Measurements from ENCODE around the gene PCA3.

PCA3 gene

GRCh38 chr9:76730801-76731200 lies 33.4 kb upstream of the PCA3 start:
- no peaks in the 10 kb centered on the region for H3K4me1 ChIP-seq
- TF ChIP-seq, protein P1, sequence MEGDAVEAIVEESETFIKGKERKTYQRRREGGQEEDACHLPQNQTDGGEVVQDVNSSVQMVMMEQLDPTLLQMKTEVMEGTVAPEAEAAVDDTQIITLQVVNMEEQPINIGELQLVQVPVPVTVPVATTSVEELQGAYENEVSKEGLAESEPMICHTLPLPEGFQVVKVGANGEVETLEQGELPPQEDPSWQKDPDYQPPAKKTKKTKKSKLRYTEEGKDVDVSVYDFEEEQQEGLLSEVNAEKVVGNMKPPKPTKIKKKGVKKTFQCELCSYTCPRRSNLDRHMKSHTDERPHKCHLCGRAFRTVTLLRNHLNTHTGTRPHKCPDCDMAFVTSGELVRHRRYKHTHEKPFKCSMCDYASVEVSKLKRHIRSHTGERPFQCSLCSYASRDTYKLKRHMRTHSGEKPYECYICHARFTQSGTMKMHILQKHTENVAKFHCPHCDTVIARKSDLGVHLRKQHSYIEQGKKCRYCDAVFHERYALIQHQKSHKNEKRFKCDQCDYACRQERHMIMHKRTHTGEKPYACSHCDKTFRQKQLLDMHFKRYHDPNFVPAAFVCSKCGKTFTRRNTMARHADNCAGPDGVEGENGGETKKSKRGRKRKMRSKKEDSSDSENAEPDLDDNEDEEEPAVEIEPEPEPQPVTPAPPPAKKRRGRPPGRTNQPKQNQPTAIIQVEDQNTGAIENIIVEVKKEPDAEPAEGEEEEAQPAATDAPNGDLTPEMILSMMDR (IDR thresholded peaks at IDR 0.05): no peak
- H3K27ac ChIP-seq: no peak overlapping the region
- no peaks in the 10 kb centered on the region for H3K36me3 ChIP-seq (ENCODE audit: control insufficient read depth, insufficient read depth, low read length)
- H3K9me3 ChIP-seq (ENCODE audit: control insufficient read depth, low read length): no peaks in the 10 kb centered on the region
- no peak overlapping the region for H2AFZ ChIP-seq
- no peaks in the 10 kb centered on the region for H3K79me2 ChIP-seq
- H3K4me3 ChIP-seq (ENCODE audit: low read depth, low read length): no peak overlapping the region
- H3K9ac ChIP-seq: no peak overlapping the region
- H3K4me2 ChIP-seq (ENCODE audit: low read length): no peak overlapping the region
- no peaks in the 10 kb centered on the region for H3K27me3 ChIP-seq (ENCODE audit: control insufficient read depth, insufficient read depth, low read length)

DNA sequence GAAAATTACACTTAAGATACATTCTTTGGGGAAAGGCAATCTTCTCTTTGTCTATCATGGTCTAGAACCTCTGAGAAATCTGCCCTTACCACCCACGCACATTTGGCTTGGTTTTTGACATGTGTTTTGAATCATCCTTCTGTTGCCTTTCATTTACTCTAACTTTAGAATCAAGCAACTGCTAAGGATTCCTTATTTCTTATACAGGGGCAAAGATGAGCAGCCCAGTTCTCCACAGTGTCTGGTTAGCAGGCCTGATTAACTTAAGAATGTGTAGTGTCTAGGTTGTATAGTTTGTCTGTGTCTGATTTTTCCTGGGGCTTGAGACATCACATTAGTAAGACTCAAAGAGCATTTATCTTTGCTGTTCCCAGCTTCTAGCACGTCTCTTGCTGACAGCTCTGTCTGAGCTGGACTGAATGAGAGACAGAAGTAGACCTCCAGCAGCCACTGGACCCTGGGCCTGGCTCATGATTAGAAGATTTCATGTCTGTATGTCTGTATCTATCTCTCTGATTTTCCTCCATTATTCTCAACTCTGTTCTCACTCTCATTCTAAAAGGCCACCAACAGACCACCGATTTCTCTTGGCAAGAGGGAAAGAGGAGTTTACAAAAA lies 31.8 kb upstream of the PCA3 start:
- H3K36me3 ChIP-seq (ENCODE audit: control insufficient read depth, insufficient read depth, low read length): no peaks in the 10 kb centered on the region
- no peaks in the 10 kb centered on the region for H3K79me2 ChIP-seq
- H2AFZ ChIP-seq: no peak overlapping the region
- H3K9ac ChIP-seq: no peak overlapping the region
- H3K4me3 ChIP-seq (ENCODE audit: low read depth, low read length): no peak overlapping the region
- no peaks in the 10 kb centered on the region for H3K9me3 ChIP-seq (ENCODE audit: control insufficient read depth, low read length)
- H3K4me1 ChIP-seq: no peaks in the 10 kb centered on the region
- TF ChIP-seq, protein P1 (IDR thresholded peaks at IDR 0.05): no peak
- H3K4me2 ChIP-seq (ENCODE audit: low read length): no peak overlapping the region
- H3K27me3 ChIP-seq (ENCODE audit: control insufficient read depth, insufficient read depth, low read length): no peaks in the 10 kb centered on the region
- H3K27ac ChIP-seq: no peak overlapping the region

GRCh38 chr9:76733096-76733495 lies 31.1 kb upstream of the PCA3 start:
- Histone ChIP-seq H3K9me3 (ENCODE audit: control insufficient read depth, low read length) (no peaks in the 10 kb centered on the region), H3K9ac (no peak overlapping the region), H3K79me2 (no peaks in the 10 kb centered on the region), H3K27ac (no peak overlapping the region), H2AFZ (no peak overlapping the region), H3K36me3 (ENCODE audit: control insufficient read depth, insufficient read depth, low read length) (no peaks in the 10 kb centered on the region), H3K4me2 (ENCODE audit: low read length) (no peak overlapping the region), H3K27me3 (ENCODE audit: control insufficient read depth, insufficient read depth, low read length) (no peaks in the 10 kb centered on the region), H3K4me3 (ENCODE audit: low read depth, low read length) (no peak overlapping the region), H3K4me1 (no peaks in the 10 kb centered on the region)
- TF ChIP-seq, protein P1 (IDR thresholded peaks at IDR 0.05): no peak

DNA sequence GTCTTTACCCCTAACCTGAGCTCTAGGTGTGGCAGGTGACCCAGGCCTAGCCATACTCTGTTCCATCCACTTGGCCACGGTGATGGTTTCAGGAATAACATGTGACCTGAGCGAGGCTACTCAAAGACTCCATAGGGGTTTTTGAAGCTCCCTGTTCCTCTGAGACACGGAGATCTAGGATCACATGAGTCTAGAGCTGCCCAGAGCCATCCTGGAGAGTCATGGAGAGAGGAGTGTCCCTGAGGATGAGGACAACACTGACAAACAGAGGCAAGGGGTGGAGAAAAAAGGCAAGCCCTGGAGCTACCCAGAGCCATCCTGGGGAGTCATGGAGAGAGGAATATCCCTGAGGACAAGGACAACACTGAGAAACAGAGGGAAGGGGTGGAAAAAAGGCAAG lies 29.5 kb upstream of the PCA3 start:
- Histone ChIP-seq H3K27me3 (ENCODE audit: control insufficient read depth, insufficient read depth, low read length) (no peaks in the 10 kb centered on the region), H3K4me3 (ENCODE audit: low read depth, low read length) (no peak overlapping the region), H3K36me3 (ENCODE audit: control insufficient read depth, insufficient read depth, low read length) (no peaks in the 10 kb centered on the region), H3K4me2 (ENCODE audit: low read length) (no peak overlapping the region), H3K4me1 (no peaks in the 10 kb centered on the region), H3K79me2 (no peaks in the 10 kb centered on the region), H3K27ac (no peak overlapping the region), H3K9ac (no peak overlapping the region), H3K9me3 (ENCODE audit: control insufficient read depth, low read length) (no peaks in the 10 kb centered on the region), H2AFZ (no peak overlapping the region)
- TF ChIP-seq, protein P1 (IDR thresholded peaks at IDR 0.05): no peak
